Vagina (tissue), 2 donors: ENCODE results near the gene SPNS3. TPM values are rescaled to one million over a fixed set of nuclear protein-coding genes. Genes with fewer than 3 reads are reported as not detected.

Experiments
- DNase-seq, 2 donors: peaks; one replicate each; pipeline ENCODE4 v3.0.0-alpha.2; 2017; ENCODE audit errors: extremely low spot score in 2 of 2
- H3K27ac ChIP-seq: fragments of 200-600 bp; sonication (generic); one replicate; pipeline ENCODE4 v1.5.1; 2019
- H3K27me3 ChIP-seq: fragments of 200-600 bp; sonication (generic); one replicate; pipeline ENCODE4 v1.5.1; 2019
- H3K36me3 ChIP-seq, 2 donors: fragments of 200-600 bp; sonication (generic); one replicate each; pipeline ENCODE4 v1.5.1; 2017 to 2019
- H3K4me1 ChIP-seq: fragments of 200-600 bp; sonication (generic); one replicate; pipeline ENCODE4 v1.5.1; 2019
- H3K4me3 ChIP-seq, 2 donors: fragments of 200-600 bp; sonication (generic); 1 replicate in 1 of 2; 2 replicates in 1 of 2; pipeline ENCODE4 v1.5.1; 2016 to 2019
- H3K9me3 ChIP-seq: fragments of 200-600 bp; sonication (generic); one replicate; pipeline ENCODE4 v1.5.1; 2019
- CTCF ChIP-seq, 3 experiments: fragments of 450-650 bp in 2 of 3; fragments of 200-600 bp in 1 of 3; sonication (generic) in 1 of 3; IDR thresholded peaks; one replicate each; pipeline ENCODE4 v1.5.1; 2017 to 2019; ENCODE audit warnings: antibody characterized with exemption in 3 of 3, mild to moderate bottlenecking in 2 of 3, moderate library complexity in 2 of 3
- POLR2A ChIP-seq, 2 donors: fragments of 450-650 bp; IDR thresholded peaks; one replicate each; pipeline ENCODE4 v1.6.1; 2017; ENCODE audit warnings: antibody characterized with exemption in 2 of 2, mild to moderate bottlenecking in 2 of 2, moderate library complexity in 2 of 2
- POLR2AphosphoS5 ChIP-seq, 2 donors: sonication (generic); formaldehyde crosslinking; IDR thresholded peaks; one replicate each; pipeline ENCODE4 v1.9.0; 2017; ENCODE audit warnings: antibody characterized with exemption in 2 of 2, mild to moderate bottlenecking in 2 of 2, low read depth in 1 of 2; ENCODE audit not compliant: insufficient read depth in 1 of 2
- intact Hi-C: fragments of 100-400 bp; cut with DNase I; formaldehyde crosslinking; loops from one replicate; pipeline ENCODE4 v1.15.1; 2023
- total RNA-seq: library from RNA; depleted of rRNA; stranded (reverse); fragments of >200 nt; gene quantifications from one replicate; pipeline ENCODE4 v1.2.3, GENCODE V29; 2016

SPNS3 gene, protein sequence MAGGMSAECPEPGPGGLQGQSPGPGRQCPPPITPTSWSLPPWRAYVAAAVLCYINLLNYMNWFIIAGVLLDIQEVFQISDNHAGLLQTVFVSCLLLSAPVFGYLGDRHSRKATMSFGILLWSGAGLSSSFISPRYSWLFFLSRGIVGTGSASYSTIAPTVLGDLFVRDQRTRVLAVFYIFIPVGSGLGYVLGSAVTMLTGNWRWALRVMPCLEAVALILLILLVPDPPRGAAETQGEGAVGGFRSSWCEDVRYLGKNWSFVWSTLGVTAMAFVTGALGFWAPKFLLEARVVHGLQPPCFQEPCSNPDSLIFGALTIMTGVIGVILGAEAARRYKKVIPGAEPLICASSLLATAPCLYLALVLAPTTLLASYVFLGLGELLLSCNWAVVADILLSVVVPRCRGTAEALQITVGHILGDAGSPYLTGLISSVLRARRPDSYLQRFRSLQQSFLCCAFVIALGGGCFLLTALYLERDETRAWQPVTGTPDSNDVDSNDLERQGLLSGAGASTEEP
- total RNA-seq, result not detected

DNA sequence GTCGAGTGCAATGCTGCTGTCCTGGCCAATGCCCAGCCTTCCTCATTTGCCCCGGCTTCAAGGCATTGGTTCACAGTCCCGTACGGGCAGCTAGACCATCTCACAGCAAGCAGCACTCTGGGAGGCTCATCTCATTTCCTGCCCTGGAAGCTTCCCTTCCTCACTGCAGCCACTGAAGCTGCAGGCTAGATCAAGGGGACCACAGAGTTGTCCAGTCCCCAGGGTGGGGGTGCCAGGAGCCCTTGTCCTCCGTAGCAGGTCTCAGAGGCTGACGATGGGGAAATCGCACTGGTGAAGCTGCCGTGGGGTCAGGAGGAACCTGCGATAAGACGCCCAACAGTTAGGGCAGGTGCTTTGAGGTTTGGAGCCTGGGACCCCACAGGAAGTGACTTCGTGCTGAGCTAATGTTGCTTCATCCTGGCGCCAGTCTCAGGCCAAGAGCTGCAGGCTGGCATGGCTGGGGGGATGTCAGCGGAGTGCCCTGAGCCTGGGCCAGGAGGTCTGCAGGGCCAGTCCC lies at the start of gene SPNS3:
TSS of gene SPNS3 (plus strand) at position 426 of the 517 bp plus-strand sequence. CDS start at position 454, 28 bp downstream.
- Histone ChIP-seq H3K27me3 (no peaks in the 10 kb centered on the region), H3K27ac (no peak within 1 kb of the TSS), H3K4me1 (no peaks in the 10 kb centered on the region), H3K9me3 (no peaks in the 10 kb centered on the region), H3K4me3 (no peak within 1 kb of the TSS), H3K36me3 (no peaks in the 10 kb centered on the region)
- TF ChIP-seq POLR2A (IDR thresholded peaks at IDR 0.05) (no peak), CTCF (IDR thresholded peaks at IDR 0.05) (no peak), POLR2AphosphoS5 (IDR thresholded peaks at IDR 0.05; ENCODE audit: insufficient read depth in 1 of 2, low read depth in 1 of 2) (no peak)
- DNase-seq, result no peak
- intact Hi-C loops, result loop anchor here (10.0 kb wide), 1 partner anchor 101 kb away; no protein-coding TSS in a partner anchor

DNA sequence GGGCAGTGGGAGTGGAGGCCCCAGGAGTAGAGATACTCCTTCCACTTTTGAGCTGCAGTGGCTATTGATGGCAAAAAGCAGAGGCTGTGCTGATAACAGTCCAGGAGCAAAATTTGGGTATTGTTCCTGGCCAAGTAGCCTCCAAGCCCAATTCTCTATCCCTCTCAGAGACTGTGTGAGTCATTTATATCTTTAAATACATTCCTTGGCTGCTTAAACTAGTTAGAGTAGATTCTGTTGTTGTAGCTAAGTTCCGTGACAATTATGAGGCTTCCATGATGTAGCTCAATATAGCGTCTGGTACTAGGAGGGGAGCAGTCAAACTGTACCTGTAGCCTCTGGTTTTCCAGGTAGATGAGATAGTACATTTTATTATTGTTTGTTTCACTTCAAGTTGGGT lies 47.3 kb upstream of the SPNS3 start:
- H3K4me3 ChIP-seq, result no peak overlapping the region
- H3K4me1 ChIP-seq, result no peaks in the 10 kb centered on the region
- TF ChIP-seq CTCF (IDR thresholded peaks at IDR 0.05) (no peak), POLR2AphosphoS5 (IDR thresholded peaks at IDR 0.05; ENCODE audit: insufficient read depth in 1 of 2, low read depth in 1 of 2) (peak in 1 of 2 donors; percentile 15)
- no peaks in the 10 kb centered on the region for H3K27me3 ChIP-seq
- no peak overlapping the region for H3K27ac ChIP-seq
- DNase-seq, result no peak
- intact Hi-C loops, result no loop called here
- no peaks in the 10 kb centered on the region for H3K36me3 ChIP-seq
- H3K9me3 ChIP-seq, result no peaks in the 10 kb centered on the region

GRCh38 chr17:4387137-4387536 lies 46.6 kb upstream of the SPNS3 start:
- no peak for DNase-seq
- intact Hi-C loops, result no loop called here
- Histone ChIP-seq H3K36me3 (no peaks in the 10 kb centered on the region), H3K27me3 (no peaks in the 10 kb centered on the region), H3K27ac (no peak overlapping the region), H3K4me1 (no peaks in the 10 kb centered on the region), H3K4me3 (no peak overlapping the region), H3K9me3 (no peaks in the 10 kb centered on the region)
- TF ChIP-seq POLR2AphosphoS5 (IDR thresholded peaks at IDR 0.05; ENCODE audit: insufficient read depth in 1 of 2, low read depth in 1 of 2) (no peak), POLR2A (IDR thresholded peaks at IDR 0.05) (no peak), CTCF (IDR thresholded peaks at IDR 0.05) (no peak)

GRCh38 chr17:4389079-4389478 lies 44.7 kb upstream of the SPNS3 start:
- no peak for DNase-seq
- H3K4me3 ChIP-seq, result no peak overlapping the region

More at GRCh38 chr17:4389079-4389478, 44.7 kb upstream of the SPNS3 start:
- no peak overlapping the region for H3K27ac ChIP-seq
- H3K4me1 ChIP-seq, result peaks cover 13% of the 10 kb centered on the region
- H3K36me3 ChIP-seq, result no peaks in the 10 kb centered on the region
- intact Hi-C loops, result no loop called here
- TF ChIP-seq CTCF (IDR thresholded peaks at IDR 0.05), result no peak
- H3K27me3 ChIP-seq, result no peaks in the 10 kb centered on the region
- no peaks in the 10 kb centered on the region for H3K9me3 ChIP-seq
